ENCODE measurements around the gene TTC34.

TTC34 gene

GRCh38 chr1:2607641-2608091 lies 193.8 kb downstream of the TTC34 start:
- Histone ChIP-seq H3K4ac (ENCODE audit: low read depth, low read length) (no peak overlapping the region), H2BK120ac (ENCODE audit: insufficient read depth, low read length, poor library complexity) (no peak overlapping the region), H3K9me3 (ENCODE audit: insufficient read depth, low read depth, low read length) (peaks cover 11% of the 10 kb centered on the region), H3K79me1 (ENCODE audit: low read length) (no peaks in the 10 kb centered on the region), H3K79me2 (ENCODE audit: control insufficient read depth, insufficient read depth, low read length, poor library complexity) (no peaks in the 10 kb centered on the region), H3K14ac (ENCODE audit: low read length) (no peak overlapping the region), H3K4me2 (ENCODE audit: low read length) (no peak overlapping the region), H3K23ac (ENCODE audit: low read length) (no peak overlapping the region), H3K9ac (ENCODE audit: low read length) (no peak overlapping the region), H3K36me3 (ENCODE audit: control insufficient read depth in 1 of 2, insufficient read depth in 2 of 2, low read length in 2 of 2) (no peaks in the 10 kb centered on the region), H2BK5ac (ENCODE audit: low read depth, low read length, poor library complexity) (no peak overlapping the region), H2AFZ (ENCODE audit: insufficient read depth, low read length, poor library complexity) (no peak overlapping the region), H2AK5ac (ENCODE audit: low read length) (no peak overlapping the region), H4K91ac (ENCODE audit: low read depth, low read length) (no peak overlapping the region), H3K27me3 (ENCODE audit: insufficient read depth, low read length) (no peaks in the 10 kb centered on the region), H4K8ac (ENCODE audit: low read depth, low read length) (no peak overlapping the region), H3K27ac (ENCODE audit: low read depth, low read length) (no peak overlapping the region), H2BK12ac (ENCODE audit: low read length) (no peak overlapping the region), H3K4me1 (ENCODE audit: control insufficient read depth in 1 of 2, insufficient read depth in 2 of 2, low read length in 2 of 2) (no peaks in the 10 kb centered on the region), H4K12ac (ENCODE audit: low read depth, low read length) (no peak overlapping the region), H3K4me3 (ENCODE audit: low read depth, low read length) (no peak overlapping the region), H3K18ac (ENCODE audit: low read length) (no peak overlapping the region)
- no CpG with 5 or more reads among the region's 13 CpGs for WGBS (ENCODE audit: extremely low coverage, insufficient coverage, insufficient read length)
- no peak for DNase-seq

- H3K9ac ChIP-seq (ENCODE audit: low read length) = no peak overlapping the region
- no peak overlapping the region for H2BK5ac ChIP-seq (ENCODE audit: low read depth, low read length, poor library complexity)
- no peak overlapping the region for H2BK12ac ChIP-seq (ENCODE audit: low read length)
- H4K91ac ChIP-seq (ENCODE audit: low read depth, low read length) = no peak overlapping the region
- H3K23ac ChIP-seq (ENCODE audit: low read length) = no peak overlapping the region
- no peaks in the 10 kb centered on the region for H3K36me3 ChIP-seq (ENCODE audit: control insufficient read depth in 1 of 2, insufficient read depth in 2 of 2, low read length in 2 of 2)
- H4K8ac ChIP-seq (ENCODE audit: low read depth, low read length) = no peak overlapping the region
- no peak overlapping the region for H3K18ac ChIP-seq (ENCODE audit: low read length)
- H3K9me3 ChIP-seq (ENCODE audit: insufficient read depth, low read depth, low read length) = peaks cover 11% of the 10 kb centered on the region
- H3K27me3 ChIP-seq (ENCODE audit: insufficient read depth, low read length) = no peaks in the 10 kb centered on the region
- H3K79me1 ChIP-seq (ENCODE audit: low read length) = no peaks in the 10 kb centered on the region
- no peaks in the 10 kb centered on the region for H3K79me2 ChIP-seq (ENCODE audit: control insufficient read depth, insufficient read depth, low read length, poor library complexity)
- no peak overlapping the region for H3K27ac ChIP-seq (ENCODE audit: low read depth, low read length)
- no peak overlapping the region for H2AFZ ChIP-seq (ENCODE audit: insufficient read depth, low read length, poor library complexity)
- H3K4ac ChIP-seq (ENCODE audit: low read depth, low read length) = no peak overlapping the region
- H4K12ac ChIP-seq (ENCODE audit: low read depth, low read length) = no peak overlapping the region
- no peak overlapping the region for H2BK120ac ChIP-seq (ENCODE audit: insufficient read depth, low read length, poor library complexity)
- H3K4me3 ChIP-seq (ENCODE audit: low read depth, low read length) = no peak overlapping the region
- no peak overlapping the region for H2AK5ac ChIP-seq (ENCODE audit: low read length)
- H3K4me1 ChIP-seq (ENCODE audit: control insufficient read depth in 1 of 2, insufficient read depth in 2 of 2, low read length in 2 of 2) = no peaks in the 10 kb centered on the region
- no peak overlapping the region for H3K4me2 ChIP-seq (ENCODE audit: low read length)
- no peak overlapping the region for H3K14ac ChIP-seq (ENCODE audit: low read length)
- DNase-seq = no peak
- no CpG with 5 or more reads among the region's 36 CpGs for WGBS (ENCODE audit: extremely low coverage, insufficient coverage, insufficient read length)
Observed at GRCh38 chr1:2606881-2607621, 194.4 kb downstream of the TTC34 start.

GRCh38 chr1:2606396-2606880 lies 195.1 kb downstream of the TTC34 start:
- H3K9ac ChIP-seq (ENCODE audit: low read length) = no peak overlapping the region
- DNase-seq = no peak
- no peak overlapping the region for H2BK120ac ChIP-seq (ENCODE audit: insufficient read depth, low read length, poor library complexity)
- no peak overlapping the region for H2AFZ ChIP-seq (ENCODE audit: insufficient read depth, low read length, poor library complexity)
- no CpG with 5 or more reads among the region's 15 CpGs for WGBS (ENCODE audit: extremely low coverage, insufficient coverage, insufficient read length)
- H3K79me1 ChIP-seq (ENCODE audit: low read length) = no peaks in the 10 kb centered on the region
- H3K36me3 ChIP-seq (ENCODE audit: control insufficient read depth in 1 of 2, insufficient read depth in 2 of 2, low read length in 2 of 2) = no peaks in the 10 kb centered on the region
- no peak overlapping the region for H3K4ac ChIP-seq (ENCODE audit: low read depth, low read length)
- no peak overlapping the region for H2BK5ac ChIP-seq (ENCODE audit: low read depth, low read length, poor library complexity)
- H3K4me2 ChIP-seq (ENCODE audit: low read length) = no peak overlapping the region
- H3K4me1 ChIP-seq (ENCODE audit: control insufficient read depth in 1 of 2, insufficient read depth in 2 of 2, low read length in 2 of 2) = no peaks in the 10 kb centered on the region
- H3K27me3 ChIP-seq (ENCODE audit: insufficient read depth, low read length) = no peaks in the 10 kb centered on the region
- no peak overlapping the region for H3K14ac ChIP-seq (ENCODE audit: low read length)
- no peak overlapping the region for H3K18ac ChIP-seq (ENCODE audit: low read length)
- H4K12ac ChIP-seq (ENCODE audit: low read depth, low read length) = no peak overlapping the region
- H3K27ac ChIP-seq (ENCODE audit: low read depth, low read length) = no peak overlapping the region
- peaks cover 7% of the 10 kb centered on the region for H3K9me3 ChIP-seq (ENCODE audit: insufficient read depth, low read depth, low read length)
- H3K23ac ChIP-seq (ENCODE audit: low read length) = no peak overlapping the region
- no peak overlapping the region for H4K8ac ChIP-seq (ENCODE audit: low read depth, low read length)
- no peak overlapping the region for H2AK5ac ChIP-seq (ENCODE audit: low read length)
- H3K4me3 ChIP-seq (ENCODE audit: low read depth, low read length) = no peak overlapping the region
- no peak overlapping the region for H2BK12ac ChIP-seq (ENCODE audit: low read length)
- H4K91ac ChIP-seq (ENCODE audit: low read depth, low read length) = no peak overlapping the region
- no peaks in the 10 kb centered on the region for H3K79me2 ChIP-seq (ENCODE audit: control insufficient read depth, insufficient read depth, low read length, poor library complexity)

- Histone ChIP-seq H2AK5ac (ENCODE audit: low read length) (no peak overlapping the region), H3K14ac (ENCODE audit: low read length) (no peak overlapping the region), H3K4ac (ENCODE audit: low read depth, low read length) (no peak overlapping the region), H4K91ac (ENCODE audit: low read depth, low read length) (no peak overlapping the region), H3K9me3 (ENCODE audit: insufficient read depth, low read depth, low read length) (peaks cover 7% of the 10 kb centered on the region), H3K23ac (ENCODE audit: low read length) (no peak overlapping the region), H3K4me1 (ENCODE audit: control insufficient read depth in 1 of 2, insufficient read depth in 2 of 2, low read length in 2 of 2) (no peaks in the 10 kb centered on the region), H3K36me3 (ENCODE audit: control insufficient read depth in 1 of 2, insufficient read depth in 2 of 2, low read length in 2 of 2) (no peaks in the 10 kb centered on the region), H2BK120ac (ENCODE audit: insufficient read depth, low read length, poor library complexity) (no peak overlapping the region), H3K4me3 (ENCODE audit: low read depth, low read length) (no peak overlapping the region), H3K79me1 (ENCODE audit: low read length) (no peaks in the 10 kb centered on the region), H2AFZ (ENCODE audit: insufficient read depth, low read length, poor library complexity) (no peak overlapping the region), H2BK12ac (ENCODE audit: low read length) (no peak overlapping the region), H3K18ac (ENCODE audit: low read length) (no peak overlapping the region), H3K79me2 (ENCODE audit: control insufficient read depth, insufficient read depth, low read length, poor library complexity) (no peaks in the 10 kb centered on the region), H4K12ac (ENCODE audit: low read depth, low read length) (no peak overlapping the region), H3K9ac (ENCODE audit: low read length) (no peak overlapping the region), H3K27ac (ENCODE audit: low read depth, low read length) (no peak overlapping the region), H4K8ac (ENCODE audit: low read depth, low read length) (no peak overlapping the region), H2BK5ac (ENCODE audit: low read depth, low read length, poor library complexity) (no peak overlapping the region), H3K27me3 (ENCODE audit: insufficient read depth, low read length) (no peaks in the 10 kb centered on the region), H3K4me2 (ENCODE audit: low read length) (no peak overlapping the region)
- DNase-seq = no peak
- no CpG with 5 or more reads among the region's 48 CpGs for WGBS (ENCODE audit: extremely low coverage, insufficient coverage, insufficient read length)
Observed at GRCh38 chr1:2605509-2606395, 195.7 kb downstream of the TTC34 start.
